PC-3 (cell line): Measurements from ENCODE around the gene PIN1.

Experiments used
- CTCF ChIP-seq: fragments of 300-600 bp; sonication (generic); conservative IDR thresholded peaks from 2 replicates; pipeline ENCODE4 v1.5.1; 2017; ENCODE audit warnings: antibody characterized with exemption, low read depth, mild to moderate bottlenecking, low read length
- EZH2 ChIP-seq: fragments of 300-600 bp; sonication (generic); IDR thresholded peaks from one replicate; pipeline ENCODE4 v1.6.1; 2017; ENCODE audit warnings: antibody characterized with exemption, mild to moderate bottlenecking, low read length; ENCODE audit not compliant: unreplicated experiment
- EZH2phosphoT487 ChIP-seq: fragments of 300-600 bp; sonication (generic); IDR thresholded peaks from 2 replicates; pipeline ENCODE4 v1.6.1; 2018; ENCODE audit warnings: mild to moderate bottlenecking, antibody characterized with exemption, low read length, borderline replicate concordance

- TF ChIP-seq CTCF (no peak), EZH2 (no peak), EZH2phosphoT487 (no peak)
These were observed 21.5 kb downstream of the PIN1 start for GRCh38 chr19:9856609-9857008.
